HepG2 (cell line): ENCODE measurements around the gene VPS37B. TPM values are rescaled to one million over a fixed set of nuclear protein-coding genes. Genes with fewer than 3 reads are reported as not detected.

Source experiments
- ASH2L ChIP-seq: fragments of 300-600, 200-600 bp; sonication (generic); IDR thresholded peaks from 2 replicates; pipeline ENCODE4 v1.7.0; 2017; ENCODE audit warnings: low read depth, mild to moderate bottlenecking, moderate library complexity, mixed read lengths, low read length; ENCODE audit not compliant: insufficient read length
- ATF2 ChIP-seq: sonication (generic); formaldehyde crosslinking; IDR thresholded peaks from 2 replicates; pipeline ENCODE4 v1.4.0; 2020; ENCODE audit warnings: missing genetic modification reagents
- ERF ChIP-seq: IDR thresholded peaks from 2 replicates; pipeline ENCODE4 v1.6.1; 2018; ENCODE audit warnings: missing biosample characterization, missing genetic modification reagents
- GTF2F1 ChIP-seq: fragments of 150-350 bp; IDR thresholded peaks from 2 replicates; pipeline ENCODE4 v1.6.1; 2014; ENCODE audit warnings: low read length
- KLF13 ChIP-seq: sonication (generic); formaldehyde crosslinking; IDR thresholded peaks from 2 replicates; pipeline ENCODE4 v1.4.0; 2020; ENCODE audit warnings: mild to moderate bottlenecking, missing genetic modification reagents
- MED1 ChIP-seq: sonication (generic); formaldehyde crosslinking; IDR thresholded peaks from 2 replicates; pipeline ENCODE4 v1.4.0; 2020; ENCODE audit warnings: missing genetic modification reagents
- MXD3 ChIP-seq: IDR thresholded peaks from 2 replicates; pipeline ENCODE4 v1.6.1; 2016; ENCODE audit warnings: mild to moderate bottlenecking, missing biosample characterization, missing genetic modification reagents
- REXO4 ChIP-seq: sonication (generic); formaldehyde crosslinking; IDR thresholded peaks from 2 replicates; pipeline ENCODE4 v1.8.0; 2022; ENCODE audit warnings: missing genetic modification reagents, mild to moderate bottlenecking, borderline replicate concordance
- TBL1XR1 ChIP-seq: fragments of 150-350 bp; IDR thresholded peaks from 2 replicates; pipeline ENCODE4 v1.6.1; 2014; ENCODE audit warnings: borderline replicate concordance, low read length; ENCODE audit not compliant: partially characterized antibody
- TCF12 ChIP-seq, 2 experiments: fragments of 450-650 bp in 1 of 2; sonication (generic) in 1 of 2; formaldehyde crosslinking in 1 of 2; IDR thresholded peaks; 2 replicates each; pipeline versions ENCODE4 v1.6.1 to v1.8.0; 2017 to 2022; ENCODE audit warnings: antibody characterized with exemption in 1 of 2, mild to moderate bottlenecking in 1 of 2, missing genetic modification reagents in 1 of 2, moderate library complexity in 1 of 2
- TFE3 ChIP-seq: IDR thresholded peaks from 2 replicates; pipeline ENCODE4 v1.6.1; 2016
- ZMAT3 ChIP-seq: sonication (generic); formaldehyde crosslinking; conservative IDR thresholded peaks from 2 replicates; pipeline ENCODE4 v1.7.0; 2021; ENCODE audit warnings: missing genetic modification reagents
- ZMYM2 ChIP-seq: sonication (generic); formaldehyde crosslinking; IDR thresholded peaks from 2 replicates; pipeline ENCODE4 v1.8.0; 2022; ENCODE audit warnings: mild to moderate bottlenecking, missing genetic modification reagents
- ZNF577 ChIP-seq: sonication (generic); formaldehyde crosslinking; IDR thresholded peaks from 2 replicates; pipeline ENCODE4 v1.4.0; 2020; ENCODE audit warnings: mild to moderate bottlenecking, low read depth, missing genetic modification reagents, borderline replicate concordance
- polyA plus RNA-seq, 8 experiments: library from polyadenylated mRNA; depleted of rRNA in 3 of 8; stranded (reverse) in 7 of 8; unstranded in 1 of 8; fragments of >200 nt; fragmentation: Illumina TruSeq in 4 of 8; extraction: Trizol in 4 of 8; gene quantifications; 2 replicates each; pipeline versions ENCODE4 v1.2.1 to v1.2.3, GENCODE V29; 2011 to 2016; ENCODE audit warnings: low read depth in 4 of 8, missing spikeins in 1 of 8, mixed read lengths in 1 of 8; ENCODE audit not compliant: insufficient read depth in 1 of 8
- total RNA-seq, 5 experiments: library from RNA; depleted of rRNA; stranded (reverse); fragments of >200 nt; fragmentation: Illumina TruSeq; extraction: Trizol; gene quantifications; 2 replicates each; pipeline ENCODE4 v1.2.3, GENCODE V29; 2016; ENCODE audit warnings: low read depth in 1 of 5
- TF ChIP-seq, protein P1 (sequence below): sonication (generic); formaldehyde crosslinking; IDR thresholded peaks from 2 replicates; pipeline ENCODE4 v1.5.1; 2020; ENCODE audit warnings: missing genetic modification reagents, mild to moderate bottlenecking, borderline replicate concordance
- TF ChIP-seq, protein P2 (sequence below): sonication (generic); formaldehyde crosslinking; IDR thresholded peaks from 2 replicates; pipeline ENCODE4 v1.8.0; 2022; ENCODE audit warnings: missing genetic modification reagents, mild to moderate bottlenecking, borderline replicate concordance
- TF ChIP-seq, protein P3 (sequence below): sonication (generic); formaldehyde crosslinking; IDR thresholded peaks from 2 replicates; pipeline ENCODE4 v1.4.0; 2020; ENCODE audit warnings: missing genetic modification reagents

The VPS37B gene
- total and polyA plus RNA-seq, 2 of the 13 experiments (the other 11 are each of a cell fraction or from before 2014, with no cell fraction given): 4.6 to 5.3 TPM

DNA sequence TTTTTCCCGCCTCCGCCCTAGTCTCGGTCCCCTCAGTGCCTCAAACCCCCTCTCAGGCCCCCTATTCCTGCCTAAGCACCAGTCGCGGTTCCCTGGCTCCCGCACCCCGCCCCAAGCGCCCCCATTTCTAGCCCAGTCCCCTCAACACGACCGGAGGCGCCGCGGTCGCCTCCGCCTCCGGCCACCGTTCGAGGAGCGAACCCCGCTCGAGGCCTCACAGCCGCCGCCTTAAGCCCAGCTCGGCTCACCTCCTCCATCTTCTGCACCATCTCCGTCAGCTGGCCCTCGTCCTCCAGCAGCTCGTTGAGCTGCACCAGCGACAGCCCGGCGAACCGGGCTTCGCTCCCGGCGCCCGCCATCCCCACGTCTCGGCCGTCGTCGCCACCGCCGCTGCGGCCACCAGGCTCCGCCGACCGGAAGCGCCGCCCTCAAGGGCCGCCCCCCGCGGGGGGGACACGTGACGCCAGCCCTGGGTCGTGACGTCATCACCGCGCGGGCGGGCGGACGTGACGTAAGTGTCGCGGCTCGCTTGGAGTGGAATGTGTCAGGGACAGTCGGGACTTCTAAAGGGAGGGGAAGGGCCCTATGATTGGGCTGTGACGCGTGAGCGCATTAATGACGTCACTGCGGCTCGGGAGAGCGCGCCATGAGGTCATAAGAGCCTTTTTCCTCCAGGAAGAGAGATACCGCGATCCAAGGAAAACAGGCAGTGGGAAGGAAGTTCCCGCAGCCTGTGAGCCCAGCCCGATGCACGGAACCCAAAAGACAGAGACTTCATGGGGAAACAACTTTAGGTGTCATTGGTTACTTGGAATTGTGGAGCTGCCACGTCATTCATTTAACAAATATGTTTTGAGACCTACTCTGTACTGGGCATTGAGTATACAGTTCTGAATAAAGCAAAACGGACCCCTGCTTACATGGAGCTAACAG is at the start of gene VPS37B (continued):
- TF ChIP-seq GTF2F1 (no peak), KLF13 (CRISPR knock-in tag) (no peak), TBL1XR1 (peak; percentile 28), TCF12 (IDR thresholded peaks at IDR 0.05) (no peak), TCF12 (CRISPR knock-in tag; IDR thresholded peaks at IDR 0.05) (no peak), MXD3 (CRISPR knock-in tag) (0 out of 2 replicates have a peak, but pooled peaks have one; percentile 30), ERF (peak; percentile 31; the same call in 1 of the 2 replicates), ATF2 (CRISPR knock-in tag) (peak; percentile 96), MED1 (CRISPR knock-in tag) (no peak; the same call in 1 of the 2 replicates), REXO4 (CRISPR knock-in tag) (no peak), ASH2L (peak; percentile 19), TFE3 (CRISPR knock-in tag) (no peak), ZNF577 (no peak), ZMYM2 (CRISPR knock-in tag) (peak; percentile 71), ZMAT3 (CRISPR knock-in tag) (no peak)
- TF ChIP-seq, protein P1, sequence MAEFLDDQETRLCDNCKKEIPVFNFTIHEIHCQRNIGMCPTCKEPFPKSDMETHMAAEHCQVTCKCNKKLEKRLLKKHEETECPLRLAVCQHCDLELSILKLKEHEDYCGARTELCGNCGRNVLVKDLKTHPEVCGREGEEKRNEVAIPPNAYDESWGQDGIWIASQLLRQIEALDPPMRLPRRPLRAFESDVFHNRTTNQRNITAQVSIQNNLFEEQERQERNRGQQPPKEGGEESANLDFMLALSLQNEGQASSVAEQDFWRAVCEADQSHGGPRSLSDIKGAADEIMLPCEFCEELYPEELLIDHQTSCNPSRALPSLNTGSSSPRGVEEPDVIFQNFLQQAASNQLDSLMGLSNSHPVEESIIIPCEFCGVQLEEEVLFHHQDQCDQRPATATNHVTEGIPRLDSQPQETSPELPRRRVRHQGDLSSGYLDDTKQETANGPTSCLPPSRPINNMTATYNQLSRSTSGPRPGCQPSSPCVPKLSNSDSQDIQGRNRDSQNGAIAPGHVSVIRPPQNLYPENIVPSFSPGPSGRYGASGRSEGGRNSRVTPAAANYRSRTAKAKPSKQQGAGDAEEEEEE (CRISPR knock-in tag): no peak
- TF ChIP-seq, protein P2, sequence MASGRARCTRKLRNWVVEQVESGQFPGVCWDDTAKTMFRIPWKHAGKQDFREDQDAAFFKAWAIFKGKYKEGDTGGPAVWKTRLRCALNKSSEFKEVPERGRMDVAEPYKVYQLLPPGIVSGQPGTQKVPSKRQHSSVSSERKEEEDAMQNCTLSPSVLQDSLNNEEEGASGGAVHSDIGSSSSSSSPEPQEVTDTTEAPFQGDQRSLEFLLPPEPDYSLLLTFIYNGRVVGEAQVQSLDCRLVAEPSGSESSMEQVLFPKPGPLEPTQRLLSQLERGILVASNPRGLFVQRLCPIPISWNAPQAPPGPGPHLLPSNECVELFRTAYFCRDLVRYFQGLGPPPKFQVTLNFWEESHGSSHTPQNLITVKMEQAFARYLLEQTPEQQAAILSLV (CRISPR knock-in tag): 0 out of 2 replicates have a peak, but pooled peaks have one; percentile 31
- TF ChIP-seq, protein P3, sequence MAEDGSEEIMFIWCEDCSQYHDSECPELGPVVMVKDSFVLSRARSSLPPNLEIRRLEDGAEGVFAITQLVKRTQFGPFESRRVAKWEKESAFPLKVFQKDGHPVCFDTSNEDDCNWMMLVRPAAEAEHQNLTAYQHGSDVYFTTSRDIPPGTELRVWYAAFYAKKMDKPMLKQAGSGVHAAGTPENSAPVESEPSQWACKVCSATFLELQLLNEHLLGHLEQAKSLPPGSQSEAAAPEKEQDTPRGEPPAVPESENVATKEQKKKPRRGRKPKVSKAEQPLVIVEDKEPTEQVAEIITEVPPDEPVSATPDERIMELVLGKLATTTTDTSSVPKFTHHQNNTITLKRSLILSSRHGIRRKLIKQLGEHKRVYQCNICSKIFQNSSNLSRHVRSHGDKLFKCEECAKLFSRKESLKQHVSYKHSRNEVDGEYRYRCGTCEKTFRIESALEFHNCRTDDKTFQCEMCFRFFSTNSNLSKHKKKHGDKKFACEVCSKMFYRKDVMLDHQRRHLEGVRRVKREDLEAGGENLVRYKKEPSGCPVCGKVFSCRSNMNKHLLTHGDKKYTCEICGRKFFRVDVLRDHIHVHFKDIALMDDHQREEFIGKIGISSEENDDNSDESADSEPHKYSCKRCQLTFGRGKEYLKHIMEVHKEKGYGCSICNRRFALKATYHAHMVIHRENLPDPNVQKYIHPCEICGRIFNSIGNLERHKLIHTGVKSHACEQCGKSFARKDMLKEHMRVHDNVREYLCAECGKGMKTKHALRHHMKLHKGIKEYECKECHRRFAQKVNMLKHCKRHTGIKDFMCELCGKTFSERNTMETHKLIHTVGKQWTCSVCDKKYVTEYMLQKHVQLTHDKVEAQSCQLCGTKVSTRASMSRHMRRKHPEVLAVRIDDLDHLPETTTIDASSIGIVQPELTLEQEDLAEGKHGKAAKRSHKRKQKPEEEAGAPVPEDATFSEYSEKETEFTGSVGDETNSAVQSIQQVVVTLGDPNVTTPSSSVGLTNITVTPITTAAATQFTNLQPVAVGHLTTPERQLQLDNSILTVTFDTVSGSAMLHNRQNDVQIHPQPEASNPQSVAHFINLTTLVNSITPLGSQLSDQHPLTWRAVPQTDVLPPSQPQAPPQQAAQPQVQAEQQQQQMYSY (CRISPR knock-in tag): no peak
